AG09319 (cell line): Measurements from ENCODE around the gene CD5L.

Experiments used
- DNase-seq: peaks from one replicate; pipeline ENCODE4 v3.0.0-alpha.2; 2010; ENCODE audit warnings: low read depth; ENCODE audit errors: extremely low read depth
- TF ChIP-seq, protein P1 (sequence below): IDR thresholded peaks from 2 replicates; pipeline ENCODE4 v1.5.1; 2011; ENCODE audit warnings: low read depth, mild to moderate bottlenecking, inconsistent platforms, low read length, moderate library complexity

The CD5L gene

DNA sequence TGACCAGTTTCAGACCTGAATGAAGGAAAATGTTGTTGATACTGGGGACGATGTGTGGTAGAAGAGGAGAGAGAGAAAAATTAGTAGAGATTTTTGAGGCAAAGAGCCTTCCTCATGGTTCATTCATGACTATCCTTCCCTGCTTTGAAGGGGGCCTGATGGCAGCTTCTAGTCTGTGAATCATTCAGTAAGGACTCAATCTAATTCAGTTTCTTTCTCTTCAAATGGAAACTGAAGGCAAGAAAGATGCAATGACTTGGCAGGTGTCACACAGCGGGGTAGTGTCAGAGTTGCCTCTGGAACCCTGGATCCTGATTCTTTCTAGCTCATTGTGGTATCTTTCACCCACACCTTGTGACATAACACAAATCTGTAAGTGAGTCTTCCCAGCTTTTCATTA lies 14.9 kb upstream of the CD5L start:
- TF ChIP-seq, protein P1, sequence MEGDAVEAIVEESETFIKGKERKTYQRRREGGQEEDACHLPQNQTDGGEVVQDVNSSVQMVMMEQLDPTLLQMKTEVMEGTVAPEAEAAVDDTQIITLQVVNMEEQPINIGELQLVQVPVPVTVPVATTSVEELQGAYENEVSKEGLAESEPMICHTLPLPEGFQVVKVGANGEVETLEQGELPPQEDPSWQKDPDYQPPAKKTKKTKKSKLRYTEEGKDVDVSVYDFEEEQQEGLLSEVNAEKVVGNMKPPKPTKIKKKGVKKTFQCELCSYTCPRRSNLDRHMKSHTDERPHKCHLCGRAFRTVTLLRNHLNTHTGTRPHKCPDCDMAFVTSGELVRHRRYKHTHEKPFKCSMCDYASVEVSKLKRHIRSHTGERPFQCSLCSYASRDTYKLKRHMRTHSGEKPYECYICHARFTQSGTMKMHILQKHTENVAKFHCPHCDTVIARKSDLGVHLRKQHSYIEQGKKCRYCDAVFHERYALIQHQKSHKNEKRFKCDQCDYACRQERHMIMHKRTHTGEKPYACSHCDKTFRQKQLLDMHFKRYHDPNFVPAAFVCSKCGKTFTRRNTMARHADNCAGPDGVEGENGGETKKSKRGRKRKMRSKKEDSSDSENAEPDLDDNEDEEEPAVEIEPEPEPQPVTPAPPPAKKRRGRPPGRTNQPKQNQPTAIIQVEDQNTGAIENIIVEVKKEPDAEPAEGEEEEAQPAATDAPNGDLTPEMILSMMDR: no peak
- DNase-seq: no peak

DNA sequence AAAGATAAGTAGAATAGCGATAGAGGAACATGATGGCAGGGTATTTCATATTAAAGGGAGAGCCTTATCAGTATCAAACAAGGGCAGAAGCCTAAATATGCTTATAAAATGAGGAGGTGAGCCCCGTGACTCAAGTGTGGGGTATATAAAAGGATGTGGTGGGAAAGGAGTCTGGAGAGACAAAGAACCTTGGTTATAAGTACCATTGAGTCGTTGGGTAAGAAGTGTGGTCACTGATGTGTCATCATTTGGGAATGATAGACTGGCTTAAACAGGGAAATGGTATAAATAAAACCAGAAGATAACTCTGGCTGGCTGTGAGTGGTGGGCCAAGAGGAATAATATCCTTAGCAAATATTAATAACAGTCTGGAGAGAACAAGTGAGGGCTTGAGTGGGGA lies 10.9 kb upstream of the CD5L start:
- TF ChIP-seq, protein P1: no peak
- DNase-seq: no peak

DNA sequence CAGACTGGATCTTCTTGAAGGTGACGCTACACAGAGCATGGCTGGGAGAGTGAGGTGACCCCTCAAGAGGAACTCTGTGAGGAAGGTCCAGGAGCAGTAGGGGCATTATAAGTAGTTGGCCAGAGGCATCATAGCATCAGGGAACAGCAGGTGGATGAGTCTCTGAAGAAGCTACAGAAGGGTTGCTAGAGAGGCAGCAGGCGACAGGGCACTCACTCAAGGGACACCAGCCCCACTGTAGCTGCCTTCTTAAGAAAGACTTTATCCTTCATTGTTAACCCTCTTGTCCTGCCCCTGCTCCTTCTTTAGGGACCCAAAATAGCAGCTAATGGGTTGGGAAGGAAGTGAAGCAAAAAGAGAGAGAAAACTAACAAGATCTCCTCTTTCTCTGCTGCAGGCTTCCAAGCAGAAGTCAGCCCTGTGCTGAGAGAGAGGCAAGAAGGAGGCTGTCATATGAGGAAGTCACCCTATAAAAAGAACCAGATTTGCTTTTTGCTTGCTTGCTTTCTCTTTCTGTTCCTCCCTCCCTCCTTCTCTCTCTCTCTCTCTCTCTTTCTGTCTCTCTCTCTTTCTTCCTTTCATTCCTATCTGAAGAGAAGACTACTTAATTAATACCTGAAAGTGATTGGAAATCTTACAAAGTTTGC lies 7.7 kb upstream of the CD5L start:
- DNase-seq: no peak
- TF ChIP-seq, protein P1: no peak

DNA sequence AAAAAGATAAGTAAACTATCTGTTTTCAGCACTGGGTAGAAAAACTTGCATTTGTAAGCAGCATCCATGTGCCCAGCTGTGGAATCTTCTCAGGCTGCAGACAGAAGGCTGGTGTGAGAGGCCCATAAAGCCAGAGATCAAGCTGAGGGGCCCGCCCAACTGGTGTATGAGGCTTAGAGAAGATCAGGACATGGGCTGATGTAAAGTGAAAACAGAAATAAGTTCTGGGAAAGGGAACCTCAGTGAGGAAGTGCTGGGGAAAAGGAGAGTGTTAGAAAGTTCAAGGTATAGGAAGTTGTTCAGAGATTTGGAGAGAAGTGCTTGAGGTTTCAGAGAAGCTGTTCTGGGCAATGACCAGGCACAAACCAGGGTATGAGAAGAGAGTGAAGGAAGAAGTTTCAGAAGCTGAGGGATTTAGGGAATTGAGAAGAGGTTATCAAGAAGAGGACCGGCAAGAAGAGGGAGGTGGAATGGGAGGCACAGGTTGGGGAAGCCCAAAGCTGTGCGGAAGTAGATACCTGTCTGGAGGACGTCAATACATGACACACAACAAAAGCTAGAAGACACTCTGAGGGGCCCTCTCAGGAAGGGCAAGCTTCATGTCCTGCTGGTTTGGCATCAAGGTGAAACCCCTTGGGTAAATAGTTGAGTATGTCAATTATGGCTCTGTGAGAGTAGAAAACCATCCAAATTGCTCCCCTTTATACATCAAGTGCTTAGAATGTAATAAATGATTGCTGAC lies 2.7 kb upstream of the CD5L start:
- TF ChIP-seq, protein P1: no peak
- DNase-seq: no peak

DNA sequence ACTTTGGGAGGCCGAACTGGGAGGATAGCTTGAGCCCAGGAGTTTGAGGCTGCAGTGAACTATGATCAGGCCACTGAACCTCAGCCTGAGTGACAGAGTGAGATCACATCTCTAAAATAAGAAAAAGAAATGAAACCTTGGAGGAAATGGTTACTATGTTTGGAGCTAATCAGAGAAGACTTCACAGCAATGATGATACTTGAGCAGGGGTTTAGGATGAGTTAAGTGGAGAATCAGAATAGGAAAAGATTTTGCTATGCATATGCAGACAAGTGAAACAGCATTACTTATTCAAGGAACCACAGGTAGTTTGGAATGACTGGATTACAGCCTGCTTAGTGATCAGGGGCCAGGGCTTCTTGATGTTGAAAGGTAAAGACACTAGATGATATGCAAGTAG lies 1.3 kb upstream of the CD5L start:
- DNase-seq: no peak
- TF ChIP-seq, protein P1: no peak

- no peak for DNase-seq
- TF ChIP-seq, protein P1: no peak
Measured at GRCh38 chr1:157838966-157839365, 2.6 kb downstream of the CD5L start.

- TF ChIP-seq, protein P1: no peak
- no peak for DNase-seq
Measured at GRCh38 chr1:157834430-157834829, 7.2 kb downstream of the CD5L start.
